ENCODE measurements around the gene ANKRD28.

- TF ChIP-seq, protein P1, sequence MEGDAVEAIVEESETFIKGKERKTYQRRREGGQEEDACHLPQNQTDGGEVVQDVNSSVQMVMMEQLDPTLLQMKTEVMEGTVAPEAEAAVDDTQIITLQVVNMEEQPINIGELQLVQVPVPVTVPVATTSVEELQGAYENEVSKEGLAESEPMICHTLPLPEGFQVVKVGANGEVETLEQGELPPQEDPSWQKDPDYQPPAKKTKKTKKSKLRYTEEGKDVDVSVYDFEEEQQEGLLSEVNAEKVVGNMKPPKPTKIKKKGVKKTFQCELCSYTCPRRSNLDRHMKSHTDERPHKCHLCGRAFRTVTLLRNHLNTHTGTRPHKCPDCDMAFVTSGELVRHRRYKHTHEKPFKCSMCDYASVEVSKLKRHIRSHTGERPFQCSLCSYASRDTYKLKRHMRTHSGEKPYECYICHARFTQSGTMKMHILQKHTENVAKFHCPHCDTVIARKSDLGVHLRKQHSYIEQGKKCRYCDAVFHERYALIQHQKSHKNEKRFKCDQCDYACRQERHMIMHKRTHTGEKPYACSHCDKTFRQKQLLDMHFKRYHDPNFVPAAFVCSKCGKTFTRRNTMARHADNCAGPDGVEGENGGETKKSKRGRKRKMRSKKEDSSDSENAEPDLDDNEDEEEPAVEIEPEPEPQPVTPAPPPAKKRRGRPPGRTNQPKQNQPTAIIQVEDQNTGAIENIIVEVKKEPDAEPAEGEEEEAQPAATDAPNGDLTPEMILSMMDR (conservative IDR thresholded peaks at IDR 0.05; ENCODE audit: low read length) = no peak
- TF ChIP-seq EZH2phosphoT487 (IDR thresholded peaks at IDR 0.05; ENCODE audit: borderline replicate concordance, low read depth, low read length) = no peak
These were observed 39.5 kb downstream of the ANKRD28 start for GRCh38 chr3:15758295-15758694.
